Activated CD8-positive, alpha-beta memory T cell treated with anti-CD3 and anti-CD28 coated beads, Interleukin-2, amount 50 U/mL, for 24 hours (primary cell): Measurements from ENCODE around the gene USP6NL.

Experiments used
- DNase-seq: peaks from one replicate; pipeline ENCODE4 v3.0.0-alpha.2; 2020; ENCODE audit errors: extremely low read depth

The USP6NL gene

GRCh38 chr10:11415095-11415494, 196.4 kb downstream of the USP6NL start:
- DNase-seq = no peak

DNA sequence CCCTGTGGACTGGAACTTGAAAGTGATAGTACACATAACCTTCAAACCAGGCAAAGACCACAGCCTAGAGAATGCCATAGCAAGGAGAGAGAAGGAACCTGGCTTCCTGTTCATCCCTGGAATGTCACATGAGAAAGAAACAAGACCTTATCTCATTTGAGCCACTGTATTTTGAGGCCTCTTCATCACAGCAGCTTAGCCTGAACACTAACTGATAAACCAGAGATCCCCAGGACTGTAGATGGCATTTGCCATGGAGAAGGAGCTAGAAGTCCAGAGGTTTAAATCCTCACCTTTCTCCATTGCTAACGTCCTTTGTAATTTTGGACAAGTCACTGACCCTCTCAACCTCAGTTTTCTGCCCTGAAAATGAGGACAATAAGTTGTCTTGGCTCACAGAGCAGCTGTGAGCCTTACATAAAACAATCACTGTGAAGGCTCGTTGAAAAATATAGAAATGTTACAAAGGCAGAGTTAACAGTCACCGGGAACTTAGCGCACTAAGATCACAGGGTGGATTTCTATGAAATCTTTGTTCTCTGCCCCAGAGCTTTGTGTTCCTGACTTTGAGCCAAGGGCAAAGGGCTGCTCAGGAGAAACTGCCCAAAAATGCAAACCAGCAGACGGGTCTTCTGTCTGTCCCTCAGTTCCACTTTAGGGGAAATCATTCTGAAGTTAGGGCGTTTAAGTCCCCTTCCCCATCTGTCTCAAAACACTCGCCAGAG, 197.0 kb downstream of the USP6NL start:
- DNase-seq = no peak

GRCh38 chr10:11411926-11412545, 199.4 kb downstream of the USP6NL start:
- DNase-seq = no peak

GRCh38 chr10:11409357-11409756, 202.1 kb downstream of the USP6NL start:
- DNase-seq = no peak

DNA sequence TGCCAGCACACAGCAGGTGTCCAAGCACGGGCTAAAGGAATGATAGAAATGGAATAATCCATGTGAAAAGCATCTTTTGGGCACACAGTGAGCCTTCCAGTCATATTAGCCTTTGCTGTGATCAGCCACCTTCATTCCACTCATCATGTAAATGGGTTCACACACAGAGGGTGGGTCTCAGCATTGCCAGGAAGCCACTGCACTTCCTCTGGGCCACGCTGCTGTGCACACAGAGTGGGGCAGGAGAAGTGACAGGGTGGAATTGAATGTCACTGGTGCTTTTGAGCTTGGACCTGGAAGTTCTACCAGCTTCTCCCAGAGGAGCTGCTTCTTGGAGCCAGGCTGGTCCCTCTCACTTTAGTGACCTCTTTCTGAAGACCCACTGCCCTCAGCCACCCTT, 203.5 kb downstream of the USP6NL start:
- DNase-seq = no peak

DNA sequence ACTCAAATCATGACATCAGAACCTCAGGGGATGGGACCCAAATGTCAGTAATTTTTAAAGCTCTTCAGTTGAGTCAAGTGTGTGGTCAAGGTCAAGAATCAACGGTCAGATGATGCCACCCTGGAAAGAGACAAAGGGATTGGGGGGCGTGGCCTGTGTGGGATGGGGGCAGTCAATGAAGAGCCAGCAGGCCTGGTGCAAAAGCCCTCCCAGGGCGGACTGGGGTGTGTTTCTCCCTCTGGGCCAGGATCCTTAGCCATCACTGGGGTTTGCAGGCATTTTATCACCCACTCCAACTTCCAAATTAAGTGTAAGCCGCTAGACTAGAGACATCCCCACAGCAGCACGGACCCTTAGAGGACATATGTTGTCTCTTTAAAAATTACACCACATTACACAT, 204.7 kb downstream of the USP6NL start:
- no peak for DNase-seq

DNA sequence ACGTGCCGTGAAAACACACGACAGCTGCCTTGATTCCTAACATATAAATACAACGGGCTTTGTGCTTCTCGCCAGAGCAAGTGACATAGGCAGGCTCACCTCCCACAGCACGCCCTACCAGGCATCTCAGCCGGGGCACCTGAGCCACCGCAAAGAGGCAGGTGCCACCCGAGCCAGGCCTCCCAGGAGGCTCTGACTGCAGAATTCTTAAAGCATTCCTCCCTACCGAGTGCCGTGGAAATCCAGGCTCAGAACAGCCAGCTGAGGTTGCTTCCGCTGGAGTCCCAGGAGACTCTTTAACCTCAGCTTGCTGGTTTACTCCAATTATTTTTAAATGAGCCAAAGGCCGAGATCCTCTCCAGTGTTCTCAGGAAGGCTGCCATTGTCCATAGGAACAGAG, 206.5 kb downstream of the USP6NL start:
- no peak for DNase-seq
